ENCODE data around the gene ABHD12B.

GRCh38 chr14:50941151-50941550 lies 69.3 kb downstream of the ABHD12B start:
- TF ChIP-seq, protein P1, sequence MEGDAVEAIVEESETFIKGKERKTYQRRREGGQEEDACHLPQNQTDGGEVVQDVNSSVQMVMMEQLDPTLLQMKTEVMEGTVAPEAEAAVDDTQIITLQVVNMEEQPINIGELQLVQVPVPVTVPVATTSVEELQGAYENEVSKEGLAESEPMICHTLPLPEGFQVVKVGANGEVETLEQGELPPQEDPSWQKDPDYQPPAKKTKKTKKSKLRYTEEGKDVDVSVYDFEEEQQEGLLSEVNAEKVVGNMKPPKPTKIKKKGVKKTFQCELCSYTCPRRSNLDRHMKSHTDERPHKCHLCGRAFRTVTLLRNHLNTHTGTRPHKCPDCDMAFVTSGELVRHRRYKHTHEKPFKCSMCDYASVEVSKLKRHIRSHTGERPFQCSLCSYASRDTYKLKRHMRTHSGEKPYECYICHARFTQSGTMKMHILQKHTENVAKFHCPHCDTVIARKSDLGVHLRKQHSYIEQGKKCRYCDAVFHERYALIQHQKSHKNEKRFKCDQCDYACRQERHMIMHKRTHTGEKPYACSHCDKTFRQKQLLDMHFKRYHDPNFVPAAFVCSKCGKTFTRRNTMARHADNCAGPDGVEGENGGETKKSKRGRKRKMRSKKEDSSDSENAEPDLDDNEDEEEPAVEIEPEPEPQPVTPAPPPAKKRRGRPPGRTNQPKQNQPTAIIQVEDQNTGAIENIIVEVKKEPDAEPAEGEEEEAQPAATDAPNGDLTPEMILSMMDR (IDR thresholded peaks at IDR 0.05; ENCODE audit: low read depth, low read length): no peak
- TF ChIP-seq POLR2A (IDR thresholded peaks at IDR 0.05; ENCODE audit: extremely low read depth, insufficient read length): no peak
- TF ChIP-seq, protein P2, sequence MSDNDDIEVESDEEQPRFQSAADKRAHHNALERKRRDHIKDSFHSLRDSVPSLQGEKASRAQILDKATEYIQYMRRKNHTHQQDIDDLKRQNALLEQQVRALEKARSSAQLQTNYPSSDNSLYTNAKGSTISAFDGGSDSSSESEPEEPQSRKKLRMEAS (IDR thresholded peaks at IDR 0.05; ENCODE audit: low read depth, low read length): no peak
